Amygdala (tissue), 56 donors: ENCODE measurements around the gene CMTM5.
"Not testable (repeated sequence)": the region's sequence is repeated elsewhere in the genome, so short reads cannot be mapped to it uniquely, and the experiment has no call there.

Experiments used
- DNase-seq, 56 donors: peaks; one replicate each; lab custom pipeline; 2025; lab: John Stamatoyannopoulos, UW

Gene CMTM5

DNA sequence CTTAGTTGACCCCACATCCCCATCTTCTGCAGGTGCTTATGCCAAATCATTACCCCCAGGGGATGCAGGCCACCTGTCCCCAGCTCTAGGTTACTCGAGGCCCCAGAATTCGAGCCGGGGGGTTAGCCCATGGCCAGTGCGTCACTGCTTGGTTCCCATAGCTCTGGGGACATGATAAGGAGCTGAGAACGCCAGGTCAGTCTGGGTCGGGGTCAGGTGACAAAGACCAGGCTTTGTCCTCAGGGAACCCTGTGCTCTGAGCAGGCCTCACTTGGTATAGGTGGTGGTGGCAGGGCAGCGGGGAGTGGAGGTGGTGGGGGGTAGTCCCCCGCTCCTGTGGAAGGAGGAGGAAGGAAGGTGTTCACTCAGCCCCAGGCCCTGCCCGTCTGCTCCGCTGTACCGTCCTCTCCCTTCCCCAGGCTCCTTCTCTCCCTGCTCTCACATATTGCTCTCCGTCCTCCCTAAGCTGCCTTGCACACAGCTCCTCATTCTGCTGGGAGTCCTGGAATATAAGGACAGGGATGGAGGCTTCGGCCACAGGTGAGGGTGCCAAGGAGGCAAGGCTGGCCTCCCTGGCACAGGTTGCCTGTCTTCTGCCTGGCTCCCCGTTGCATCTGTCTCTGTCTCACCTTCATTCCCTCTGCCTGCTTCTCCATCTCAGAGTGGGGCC is 33.3 kb downstream of the CMTM5 start:
- DNase-seq, result no peak

DNA sequence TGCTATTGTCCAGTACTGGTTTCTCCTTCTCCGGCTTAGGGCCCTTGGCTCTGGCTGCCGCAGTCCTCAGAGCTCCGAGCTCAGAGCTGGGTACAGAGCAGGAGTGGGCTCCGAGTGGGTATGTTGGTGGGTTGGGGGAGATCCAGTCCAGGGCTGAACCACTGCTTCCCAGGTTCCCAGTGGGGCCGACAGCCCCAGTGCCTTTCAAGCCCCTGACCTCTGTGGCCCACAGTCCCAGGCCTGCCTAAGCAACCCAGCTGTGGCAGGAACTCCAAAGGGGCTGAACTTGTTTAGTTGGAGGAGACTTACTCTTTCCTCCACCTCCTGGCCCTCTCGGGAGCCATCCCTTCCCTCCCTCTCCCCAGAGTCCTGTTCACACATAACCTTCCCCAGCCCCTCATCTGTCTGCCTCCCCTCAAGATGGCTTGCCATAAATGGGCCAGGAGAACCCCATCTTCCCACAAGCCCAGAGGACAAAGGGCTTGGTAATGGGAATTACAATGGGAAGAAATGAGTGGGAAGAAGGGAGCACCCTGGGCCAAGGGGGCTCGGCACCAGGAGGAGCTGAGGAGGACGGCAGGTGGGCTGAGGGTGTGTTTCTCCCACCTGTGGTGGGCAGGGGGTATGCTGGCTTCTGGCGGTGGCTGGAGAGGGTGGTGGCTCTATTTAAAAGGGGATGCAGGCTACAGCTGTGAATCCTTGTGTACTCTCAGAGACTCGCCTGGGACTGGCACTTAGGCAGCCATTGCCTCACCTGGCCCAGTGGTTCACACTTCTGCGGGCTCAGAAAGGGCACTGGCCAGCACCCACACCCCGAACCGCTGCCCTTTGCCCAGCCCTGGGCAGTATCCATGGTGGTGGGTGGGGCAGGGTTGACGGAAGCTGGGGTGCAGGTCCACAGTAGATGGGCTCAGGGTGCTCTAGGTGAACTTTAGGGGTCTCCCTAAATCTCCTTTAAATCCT is 35.0 kb downstream of the CMTM5 start:
- DNase-seq, result no peak

- DNase-seq, result no peak
These were observed 36.8 kb downstream of the CMTM5 start for GRCh38 chr14:23413681-23414080.

DNA sequence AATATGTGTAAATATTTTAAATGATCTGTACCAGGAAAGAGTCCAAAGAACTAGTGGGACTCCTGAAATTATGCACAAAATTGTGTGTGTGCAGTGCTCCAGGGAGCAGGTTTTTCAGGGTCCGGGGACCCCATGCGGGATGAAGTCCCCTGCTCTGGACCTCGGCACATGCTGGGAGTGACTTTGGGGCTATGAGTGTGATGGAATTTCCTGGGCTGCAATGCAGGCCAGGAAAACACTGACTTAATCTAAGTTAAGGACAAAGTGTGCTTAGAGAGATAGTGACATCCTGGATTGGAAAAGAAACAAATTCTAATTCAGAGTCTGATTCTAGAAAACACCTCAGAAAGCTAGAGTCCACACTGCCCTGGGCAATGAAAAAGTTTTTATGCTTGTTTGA is 37.4 kb downstream of the CMTM5 start:
- no peak for DNase-seq

GRCh38 chr14:23414906-23415820 is 38.3 kb downstream of the CMTM5 start:
- no peak for DNase-seq

DNA sequence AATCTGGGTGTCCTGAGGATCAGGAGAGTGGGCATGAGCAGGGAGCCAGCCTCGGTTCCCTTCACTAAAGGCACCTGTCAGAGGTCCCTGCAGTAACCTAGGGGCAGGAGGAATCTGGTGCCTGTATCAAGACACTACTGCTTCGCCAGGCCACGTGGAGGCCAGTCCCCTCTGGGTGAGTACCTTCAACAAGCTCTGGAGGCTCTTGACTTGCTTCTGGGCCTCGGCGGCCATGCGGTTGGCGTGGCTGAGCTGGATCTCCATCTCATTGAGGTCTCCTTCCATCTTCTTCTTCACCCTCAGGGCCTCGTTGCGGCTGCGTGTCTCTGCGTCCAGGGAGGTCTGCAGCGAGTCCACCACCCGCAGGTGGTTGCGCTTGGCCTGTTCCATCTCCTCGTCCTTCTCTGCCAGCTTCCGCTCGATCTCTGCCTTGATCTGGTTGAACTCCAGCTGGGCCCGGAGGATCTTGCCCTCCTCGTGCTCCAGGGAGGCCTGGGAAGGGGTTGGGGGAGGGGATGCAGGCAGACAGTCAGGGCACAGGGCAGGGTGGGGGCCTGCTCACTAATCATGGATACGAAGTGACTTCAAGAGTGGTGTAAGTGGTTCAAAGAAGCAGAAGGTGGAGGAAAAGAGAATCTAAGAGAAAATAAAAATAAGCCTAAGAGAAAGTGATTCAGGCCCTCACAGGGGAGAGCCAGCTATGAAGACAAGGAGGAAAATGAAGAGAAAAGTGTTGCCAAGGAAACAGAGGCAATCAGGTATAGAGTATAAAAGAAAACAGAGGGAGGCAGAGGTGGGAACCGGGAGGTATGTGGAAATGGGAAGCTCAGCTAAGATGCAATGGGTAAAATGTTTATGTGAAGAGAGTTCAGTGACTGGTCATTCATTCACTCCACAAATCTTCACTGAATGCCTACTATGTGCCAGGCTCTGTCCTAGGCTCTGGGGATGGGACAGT is 39.3 kb downstream of the CMTM5 start:
- no peak for DNase-seq

- no peak for DNase-seq
These were observed 40.0 kb downstream of the CMTM5 start for GRCh38 chr14:23416801-23417200.

GRCh38 chr14:23417269-23417668 is 40.4 kb downstream of the CMTM5 start:
- DNase-seq, result not testable (repeated sequence)

DNA sequence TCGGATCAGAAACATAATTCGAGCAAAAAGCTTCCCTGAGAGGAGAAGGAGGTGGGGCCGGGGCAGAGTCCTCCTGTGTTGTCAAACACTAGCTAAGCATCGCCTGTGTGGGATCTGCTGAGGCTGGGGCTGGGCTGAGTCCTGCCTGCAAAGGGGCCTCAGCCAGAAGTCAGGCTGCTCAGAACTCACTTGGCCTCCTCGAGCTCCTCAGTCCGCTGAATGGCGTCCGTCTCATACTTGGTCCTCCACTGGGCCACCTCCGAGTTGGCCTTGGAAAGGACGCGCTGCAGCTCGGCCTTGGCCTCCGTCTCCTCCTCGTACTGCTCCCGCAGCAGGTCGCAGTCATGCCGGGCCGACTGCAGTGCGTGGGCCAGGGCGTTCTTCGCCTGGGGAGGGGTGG is 41.2 kb downstream of the CMTM5 start:
- no peak for DNase-seq

DNA sequence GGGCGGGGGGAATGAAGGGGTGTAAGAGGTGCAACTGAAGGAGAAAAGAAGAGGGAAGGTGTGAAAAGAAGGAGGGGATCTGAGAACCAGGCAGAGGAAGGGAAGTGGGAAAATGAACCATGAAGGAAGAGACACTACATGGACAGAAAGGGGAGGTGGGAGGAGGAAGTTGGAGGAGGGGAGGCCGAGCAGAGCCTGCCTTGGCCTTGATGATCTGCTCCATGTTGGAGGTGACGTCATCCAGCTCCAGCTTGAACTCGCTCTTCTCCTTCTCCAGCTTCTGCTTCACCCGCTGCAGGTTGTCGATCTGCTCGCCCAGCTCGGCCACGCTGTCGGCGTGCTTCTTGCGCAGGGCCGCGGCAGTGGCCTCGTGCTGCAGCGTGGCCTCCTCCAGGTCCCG is 42.8 kb downstream of the CMTM5 start:
- not testable (repeated sequence) for DNase-seq

- DNase-seq, result no peak
These were observed 44.7 kb downstream of the CMTM5 start for GRCh38 chr14:23421594-23421993.

GRCh38 chr14:23423657-23424056 is 46.8 kb downstream of the CMTM5 start:
- DNase-seq, result no peak

- DNase-seq, result no peak
These were observed 48.3 kb downstream of the CMTM5 start for GRCh38 chr14:23425169-23425568.

DNA sequence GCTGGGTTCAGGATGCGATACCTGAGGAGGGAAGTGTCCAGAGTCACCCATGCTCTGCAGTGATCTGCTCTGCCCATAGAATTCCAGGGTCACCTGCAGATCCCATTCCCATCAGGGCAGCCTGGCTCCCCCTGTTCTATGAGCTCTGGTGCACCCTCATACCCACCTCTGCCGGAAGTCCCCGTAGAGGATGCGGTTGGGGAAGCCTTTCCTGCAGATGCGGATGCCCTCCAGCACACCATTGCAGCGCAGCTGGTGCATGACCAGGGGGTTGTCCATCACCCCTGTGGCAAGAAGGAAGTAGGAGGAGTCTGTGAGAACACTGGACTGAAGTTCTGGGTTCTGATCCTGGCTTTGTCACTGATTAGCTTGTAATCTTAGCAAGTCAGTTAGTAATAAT is 49.0 kb downstream of the CMTM5 start:
- not testable (repeated sequence) for DNase-seq

GRCh38 chr14:23428686-23429495 is 52.0 kb downstream of the CMTM5 start:
- no peak for DNase-seq
